KMS-11 (cell line): ENCODE results near the gene FAM167B.

Experiments used
- H2AFZ ChIP-seq: fragments of 200-600 bp; sonication (generic); 2 replicates; pipeline ENCODE4 v1.6.1; 2016; ENCODE audit warnings: antibody characterized with exemption, mixed run types, low read depth
- H3K27ac ChIP-seq: fragments of 200-600 bp; sonication (generic); 2 replicates; pipeline ENCODE4 v1.6.1; 2016; ENCODE audit warnings: mild to moderate bottlenecking, mixed run types
- H3K27me3 ChIP-seq: fragments of 200-600 bp; sonication (generic); 2 replicates; pipeline ENCODE4 v1.6.1; 2017; ENCODE audit warnings: mild to moderate bottlenecking, low read depth, mixed run types, moderate library complexity; ENCODE audit not compliant: insufficient read depth
- H3K36me3 ChIP-seq: fragments of 200-600 bp; sonication (generic); 2 replicates; pipeline ENCODE4 v1.6.1; 2017; ENCODE audit warnings: mild to moderate bottlenecking, mixed run types; ENCODE audit not compliant: insufficient read depth
- H3K4me1 ChIP-seq: fragments of 200-600 bp; sonication (generic); 2 replicates; pipeline ENCODE4 v1.6.1; 2016; ENCODE audit warnings: mild to moderate bottlenecking, low read depth, mixed run types; ENCODE audit not compliant: poor library complexity, severe bottlenecking
- H3K4me2 ChIP-seq: fragments of 200-600 bp; sonication (generic); 2 replicates; pipeline ENCODE4 v1.7.0; 2016; ENCODE audit warnings: mild to moderate bottlenecking, mixed run types
- H3K4me3 ChIP-seq: fragments of 200-600 bp; sonication (generic); IDR thresholded peaks from 2 replicates; pipeline ENCODE4 v1.6.1; 2017; ENCODE audit warnings: low read depth, low read length, mixed read lengths; ENCODE audit not compliant: insufficient read depth
- H3K79me2 ChIP-seq: fragments of 200-600 bp; sonication (generic); 2 replicates; pipeline ENCODE4 v1.6.1; 2016; ENCODE audit warnings: low read depth, mixed run types; ENCODE audit not compliant: insufficient read depth
- H3K9ac ChIP-seq: fragments of 200-600 bp; sonication (generic); 2 replicates; pipeline ENCODE4 v1.6.1; 2016; ENCODE audit warnings: mild to moderate bottlenecking, mixed run types
- H4K20me1 ChIP-seq: fragments of 200-600 bp; sonication (generic); 2 replicates; pipeline ENCODE4 v1.6.1; 2016; ENCODE audit warnings: mild to moderate bottlenecking, mixed run types; ENCODE audit not compliant: insufficient read depth
- TF ChIP-seq, protein P1 (sequence below): fragments of 200-600 bp; sonication (generic); conservative IDR thresholded peaks from 2 replicates; pipeline ENCODE4 v1.6.1; 2017; ENCODE audit warnings: low read depth, mild to moderate bottlenecking, antibody characterized with exemption, low read length, moderate library complexity, mixed read lengths

Gene FAM167B

DNA sequence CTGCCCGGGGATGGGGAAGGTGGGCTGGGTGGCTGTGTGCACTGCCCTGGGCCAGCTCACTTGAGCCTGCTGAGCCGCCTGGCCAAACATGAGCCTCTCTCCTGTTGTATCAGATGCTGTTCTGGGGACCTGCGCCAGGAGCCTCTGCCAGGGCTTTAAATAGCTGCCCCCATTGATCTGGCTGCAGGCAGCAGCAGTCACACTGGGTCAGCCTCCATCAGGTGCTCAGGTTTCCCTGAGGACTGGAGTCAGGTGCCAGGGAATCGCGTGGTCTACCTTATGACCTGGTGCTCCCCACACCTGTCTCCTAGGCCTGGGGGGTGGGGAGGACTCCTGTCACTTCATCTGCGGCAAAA is 47.3 kb upstream of the FAM167B start:
- no peaks in the 10 kb centered on the region for H3K79me2 ChIP-seq
- no peaks in the 10 kb centered on the region for H4K20me1 ChIP-seq
- H3K4me1 ChIP-seq = peaks cover 77% of the 10 kb centered on the region
- peak overlapping the region; percentile 51; the same call in 1 of the 2 replicates for H3K9ac ChIP-seq
- H3K4me3 ChIP-seq = no peak overlapping the region
- no peaks in the 10 kb centered on the region for H3K27me3 ChIP-seq
- H2AFZ ChIP-seq = no peak overlapping the region
- TF ChIP-seq, protein P1, sequence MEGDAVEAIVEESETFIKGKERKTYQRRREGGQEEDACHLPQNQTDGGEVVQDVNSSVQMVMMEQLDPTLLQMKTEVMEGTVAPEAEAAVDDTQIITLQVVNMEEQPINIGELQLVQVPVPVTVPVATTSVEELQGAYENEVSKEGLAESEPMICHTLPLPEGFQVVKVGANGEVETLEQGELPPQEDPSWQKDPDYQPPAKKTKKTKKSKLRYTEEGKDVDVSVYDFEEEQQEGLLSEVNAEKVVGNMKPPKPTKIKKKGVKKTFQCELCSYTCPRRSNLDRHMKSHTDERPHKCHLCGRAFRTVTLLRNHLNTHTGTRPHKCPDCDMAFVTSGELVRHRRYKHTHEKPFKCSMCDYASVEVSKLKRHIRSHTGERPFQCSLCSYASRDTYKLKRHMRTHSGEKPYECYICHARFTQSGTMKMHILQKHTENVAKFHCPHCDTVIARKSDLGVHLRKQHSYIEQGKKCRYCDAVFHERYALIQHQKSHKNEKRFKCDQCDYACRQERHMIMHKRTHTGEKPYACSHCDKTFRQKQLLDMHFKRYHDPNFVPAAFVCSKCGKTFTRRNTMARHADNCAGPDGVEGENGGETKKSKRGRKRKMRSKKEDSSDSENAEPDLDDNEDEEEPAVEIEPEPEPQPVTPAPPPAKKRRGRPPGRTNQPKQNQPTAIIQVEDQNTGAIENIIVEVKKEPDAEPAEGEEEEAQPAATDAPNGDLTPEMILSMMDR = no peak
- H3K27ac ChIP-seq = no peak overlapping the region
- no peaks in the 10 kb centered on the region for H3K36me3 ChIP-seq
- H3K4me2 ChIP-seq = peak overlapping the region; percentile 66

DNA sequence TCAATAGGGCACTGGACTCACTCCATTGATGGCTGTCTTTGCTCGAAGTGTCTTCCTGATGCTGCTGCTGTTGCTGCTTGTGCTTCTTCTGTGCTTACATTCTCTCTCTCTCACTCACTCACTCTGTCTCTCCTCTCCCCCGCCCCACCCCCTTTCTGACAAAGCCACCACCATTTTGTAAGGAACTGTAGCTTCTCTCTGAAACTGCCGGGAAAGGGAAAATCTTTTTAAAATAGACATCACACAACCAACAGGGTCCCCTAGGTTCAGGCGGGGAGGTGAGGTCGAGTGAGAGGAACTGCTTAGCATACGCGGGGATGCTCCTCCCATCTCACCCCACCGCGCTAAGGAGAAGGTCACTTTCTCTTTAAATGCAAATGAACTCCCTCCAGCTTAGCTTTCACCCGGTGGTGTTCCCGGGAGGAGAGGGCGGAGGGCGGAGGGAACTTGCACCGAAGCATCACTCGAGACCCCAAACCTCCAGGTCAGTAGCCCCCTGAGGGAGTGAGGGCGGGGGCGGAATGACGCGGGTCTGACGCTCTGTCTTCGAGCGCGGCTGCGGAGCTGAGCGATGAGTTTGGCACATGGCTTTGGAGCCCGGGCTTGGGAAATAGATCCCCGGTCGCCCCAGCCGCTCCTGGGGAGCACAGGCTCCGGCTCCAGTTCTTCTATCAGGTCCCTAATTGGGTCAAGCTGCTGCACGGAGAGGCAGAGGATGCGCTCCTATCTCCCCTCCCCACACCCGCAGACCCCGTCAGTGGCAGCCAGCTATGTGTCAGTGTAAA is 46.6 kb upstream of the FAM167B start, which contains the start of gene CCDC28B:
TSS of gene CCDC28B (plus strand) at position 370 of the 785 bp plus-strand sequence. CDS start 1,341 bp downstream, outside the sequence.
- Histone ChIP-seq H3K9ac (peak within 1 kb of the TSS; percentile 51; the same call in 1 of the 2 replicates), H2AFZ (peak within 1 kb of the TSS; percentile 84), H3K4me1 (peaks cover 76% of the 10 kb centered on the region), H3K27me3 (no peaks in the 10 kb centered on the region), H3K79me2 (no peaks in the 10 kb centered on the region), H4K20me1 (no peaks in the 10 kb centered on the region), H3K4me3 (peak within 1 kb of the TSS; percentile 91), H3K4me2 (peak within 1 kb of the TSS; percentile 66), H3K27ac (peak within 1 kb of the TSS; percentile 18), H3K36me3 (no peaks in the 10 kb centered on the region)
- TF ChIP-seq, protein P1 = no peak

DNA sequence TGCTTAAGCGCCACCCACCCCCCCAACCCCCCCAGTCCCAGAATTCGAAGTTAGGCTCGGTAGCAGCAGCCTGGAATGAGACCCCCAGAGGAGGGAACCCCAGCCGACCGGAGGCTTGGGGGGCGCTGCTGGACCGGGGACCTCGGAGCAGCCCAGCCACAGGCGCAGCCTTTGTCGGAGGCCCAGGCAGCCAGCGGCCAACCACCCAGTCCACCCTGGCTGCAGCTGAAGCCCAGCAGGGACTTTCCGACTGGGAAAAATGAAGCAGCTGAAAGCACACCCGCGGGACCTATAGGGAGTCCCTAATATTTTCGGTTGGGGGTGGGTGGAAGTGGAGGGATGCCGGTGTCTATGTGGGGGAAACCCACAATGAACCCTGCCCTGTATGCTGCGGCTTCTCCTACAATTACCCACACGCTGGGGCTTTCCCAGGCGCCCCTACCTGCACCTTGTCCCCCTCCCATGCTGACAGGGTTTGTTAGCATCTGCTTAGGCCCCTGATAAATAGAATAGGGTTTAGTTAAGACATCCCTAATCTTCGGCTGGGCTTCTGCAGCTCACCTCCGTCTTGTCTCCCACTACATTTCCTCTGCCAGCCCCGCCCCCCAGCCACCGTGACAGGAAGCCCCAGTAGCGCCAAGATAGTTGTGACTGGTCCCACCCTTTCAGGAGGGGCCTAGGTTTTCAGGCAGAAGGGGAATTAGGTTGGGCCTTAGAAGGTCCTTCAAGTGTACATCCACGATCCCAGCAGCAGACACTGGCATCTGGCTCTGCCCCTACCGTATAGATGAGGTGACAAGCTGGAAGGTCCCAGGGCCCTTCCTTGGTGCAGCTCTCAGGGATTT is 45.8 kb upstream of the FAM167B start:
- Histone ChIP-seq H3K79me2 (no peaks in the 10 kb centered on the region), H2AFZ (peak overlapping the region; percentile 84; the same call in 1 of the 2 replicates), H3K4me3 (peak overlapping the region; percentile 23), H3K4me2 (peak overlapping the region; percentile 66; the same call in 1 of the 2 replicates), H4K20me1 (no peaks in the 10 kb centered on the region), H3K4me1 (peaks cover 71% of the 10 kb centered on the region), H3K36me3 (no peaks in the 10 kb centered on the region), H3K27ac (peak overlapping the region; percentile 18), H3K9ac (peak overlapping the region; percentile 51; the same call in 1 of the 2 replicates), H3K27me3 (no peaks in the 10 kb centered on the region)
- TF ChIP-seq, protein P1 = no peak

DNA sequence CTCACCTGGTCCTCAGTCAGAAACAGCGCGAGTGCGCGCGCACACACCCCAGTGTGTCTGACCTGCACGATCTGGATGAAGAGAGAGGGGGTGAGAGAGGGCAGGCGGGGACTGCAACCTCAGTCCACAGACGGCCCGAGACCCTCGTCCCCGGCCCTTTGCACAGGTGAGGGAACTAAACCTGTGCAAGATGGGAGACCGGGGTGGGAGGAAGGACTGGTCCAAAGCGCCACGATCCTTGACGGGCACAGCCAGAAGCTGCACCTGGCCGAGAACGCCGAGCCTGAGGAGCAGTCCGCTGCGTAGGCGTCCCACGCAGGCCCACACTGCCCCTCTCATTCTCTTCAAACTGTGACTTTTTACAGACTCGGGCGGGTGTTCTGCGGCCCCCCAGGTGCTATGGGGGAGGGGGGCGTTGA is 42.1 kb upstream of the FAM167B start:
- peak overlapping the region; percentile 93 for H3K4me2 ChIP-seq
- H3K27me3 ChIP-seq = no peaks in the 10 kb centered on the region
- no peaks in the 10 kb centered on the region for H3K79me2 ChIP-seq
- no peak overlapping the region for H3K27ac ChIP-seq
- H3K4me1 ChIP-seq = peaks cover 48% of the 10 kb centered on the region
- TF ChIP-seq, protein P1 = no peak
- H3K36me3 ChIP-seq = no peaks in the 10 kb centered on the region
- peak overlapping the region; percentile 59 for H2AFZ ChIP-seq
- no peak overlapping the region for H3K4me3 ChIP-seq
- H3K9ac ChIP-seq = peak overlapping the region; percentile 67; the same call in 1 of the 2 replicates
- H4K20me1 ChIP-seq = no peaks in the 10 kb centered on the region
